ENCODE measurements around the gene UQCC2.

The UQCC2 gene

GRCh38 chr6:33744001-33744848, 32.7 kb upstream of the UQCC2 start:
- peak; percentile 53 to 58 for DNase-seq (ENCODE audit: low read depth in 2 of 2)

GRCh38 chr6:33742837-33743236, 31.3 kb upstream of the UQCC2 start:
- no peak for DNase-seq (ENCODE audit: low read depth in 2 of 2)

- DNase-seq (ENCODE audit: low read depth in 2 of 2) = no peak
Measured at GRCh38 chr6:33742092-33742491, 30.6 kb upstream of the UQCC2 start.

- DNase-seq (ENCODE audit: low read depth in 2 of 2) = no peak
Measured at GRCh38 chr6:33740794-33741193, 29.3 kb upstream of the UQCC2 start.

- no peak for DNase-seq (ENCODE audit: low read depth in 2 of 2)
Measured at GRCh38 chr6:33740204-33740608, 28.7 kb upstream of the UQCC2 start.

- DNase-seq (ENCODE audit: low read depth in 2 of 2) = no peak
Measured at GRCh38 chr6:33739571-33739970, 28.1 kb upstream of the UQCC2 start.

- DNase-seq (ENCODE audit: low read depth in 2 of 2) = no peak
Measured at GRCh38 chr6:33738879-33739278, 27.4 kb upstream of the UQCC2 start.

GRCh38 chr6:33738153-33738552, 26.7 kb upstream of the UQCC2 start:
- DNase-seq (ENCODE audit: low read depth in 2 of 2) = no peak

GRCh38 chr6:33737267-33738026, 25.9 kb upstream of the UQCC2 start:
- DNase-seq (ENCODE audit: low read depth in 2 of 2) = no peak

GRCh38 chr6:33735216-33735615, 23.7 kb upstream of the UQCC2 start:
- DNase-seq (ENCODE audit: low read depth in 2 of 2) = no peak

- DNase-seq (ENCODE audit: low read depth in 2 of 2) = no peak
Measured at GRCh38 chr6:33733709-33734007, 22.2 kb upstream of the UQCC2 start.

- no peak for DNase-seq (ENCODE audit: low read depth in 2 of 2)
Measured at GRCh38 chr6:33732817-33733708, 21.6 kb upstream of the UQCC2 start.

- DNase-seq (ENCODE audit: low read depth in 2 of 2) = no peak
Measured at GRCh38 chr6:33732385-33732784, 20.9 kb upstream of the UQCC2 start.

GRCh38 chr6:33731751-33732282, 20.3 kb upstream of the UQCC2 start:
- DNase-seq (ENCODE audit: low read depth in 2 of 2) = no peak

- DNase-seq (ENCODE audit: low read depth in 2 of 2) = no peak
Measured at GRCh38 chr6:33731035-33731434, 19.5 kb upstream of the UQCC2 start.

GRCh38 chr6:33730611-33731010, 19.1 kb upstream of the UQCC2 start:
- DNase-seq (ENCODE audit: low read depth in 2 of 2) = no peak

- no peak for DNase-seq (ENCODE audit: low read depth in 2 of 2)
Measured at GRCh38 chr6:33729059-33729458, 17.6 kb upstream of the UQCC2 start.

- DNase-seq (ENCODE audit: low read depth in 2 of 2) = no peak
Measured at GRCh38 chr6:33728438-33728837, 16.9 kb upstream of the UQCC2 start.

- no peak for DNase-seq (ENCODE audit: low read depth in 2 of 2)
Measured at GRCh38 chr6:33727932-33728331, 16.4 kb upstream of the UQCC2 start.

GRCh38 chr6:33727126-33727525, 15.6 kb upstream of the UQCC2 start:
- DNase-seq (ENCODE audit: low read depth in 2 of 2) = no peak

- no peak for DNase-seq (ENCODE audit: low read depth in 2 of 2)
Measured at GRCh38 chr6:33726696-33727095, 15.2 kb upstream of the UQCC2 start.

All from stimulated activated CD8-positive, alpha-beta memory T cell treated with anti-CD3 and anti-CD28 coated beads, Interleukin-7, amount 100 ng/mL, for 4 hours (primary cell).